ENCODE data around the gene SH3RF3. TPM values are rescaled to one million over a fixed set of nuclear protein-coding genes. Genes with fewer than 3 reads are reported as not detected.
A peak's percentile ranks its signal among the peaks of the same experiment; 100 is the strongest.

SH3RF3 gene
- total RNA-seq, 6 donors from 2014 or later: 4.1 to 21.0 (median 8.0) TPM

DNA sequence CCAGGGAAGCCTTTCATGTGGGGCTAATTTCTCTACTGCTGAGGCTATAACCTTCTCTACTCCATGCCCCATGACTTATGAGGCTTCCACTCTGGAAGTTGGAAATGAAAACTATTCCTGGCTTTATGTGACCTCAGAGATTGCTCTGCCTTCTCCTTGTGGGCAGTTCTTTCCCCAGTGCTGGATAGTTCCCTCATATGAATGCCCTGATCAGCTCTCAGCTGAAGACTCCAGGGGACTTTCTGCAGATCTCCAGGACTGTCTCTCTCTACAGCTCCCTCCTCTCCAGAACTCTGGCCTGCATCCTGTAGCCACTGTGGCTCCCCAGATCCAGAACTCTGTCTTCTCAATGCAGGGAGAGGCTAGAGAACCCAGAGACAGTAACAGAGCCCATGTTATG is 249.7 kb downstream of the SH3RF3 start:
- Histone ChIP-seq H3K9me3 (no peaks in the 10 kb centered on the region), H3K27ac (no peak overlapping the region), H3K4me1 (peaks cover 19 to 22% (median 19%) of the 10 kb centered on the region in 4 donors), H3K4me3 (no peak overlapping the region), H3K36me3 (no peaks in the 10 kb centered on the region), H3K27me3 (no peaks in the 10 kb centered on the region)
- no peak for DNase-seq
- ATAC-seq (ENCODE audit: low FRiP score in 2 of 2): no peak
- TF ChIP-seq, protein P1, sequence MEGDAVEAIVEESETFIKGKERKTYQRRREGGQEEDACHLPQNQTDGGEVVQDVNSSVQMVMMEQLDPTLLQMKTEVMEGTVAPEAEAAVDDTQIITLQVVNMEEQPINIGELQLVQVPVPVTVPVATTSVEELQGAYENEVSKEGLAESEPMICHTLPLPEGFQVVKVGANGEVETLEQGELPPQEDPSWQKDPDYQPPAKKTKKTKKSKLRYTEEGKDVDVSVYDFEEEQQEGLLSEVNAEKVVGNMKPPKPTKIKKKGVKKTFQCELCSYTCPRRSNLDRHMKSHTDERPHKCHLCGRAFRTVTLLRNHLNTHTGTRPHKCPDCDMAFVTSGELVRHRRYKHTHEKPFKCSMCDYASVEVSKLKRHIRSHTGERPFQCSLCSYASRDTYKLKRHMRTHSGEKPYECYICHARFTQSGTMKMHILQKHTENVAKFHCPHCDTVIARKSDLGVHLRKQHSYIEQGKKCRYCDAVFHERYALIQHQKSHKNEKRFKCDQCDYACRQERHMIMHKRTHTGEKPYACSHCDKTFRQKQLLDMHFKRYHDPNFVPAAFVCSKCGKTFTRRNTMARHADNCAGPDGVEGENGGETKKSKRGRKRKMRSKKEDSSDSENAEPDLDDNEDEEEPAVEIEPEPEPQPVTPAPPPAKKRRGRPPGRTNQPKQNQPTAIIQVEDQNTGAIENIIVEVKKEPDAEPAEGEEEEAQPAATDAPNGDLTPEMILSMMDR (IDR thresholded peaks at IDR 0.05): no peak
- no peak for TF ChIP-seq EP300 (IDR thresholded peaks at IDR 0.05)
- TF ChIP-seq POLR2AphosphoS5 (IDR thresholded peaks at IDR 0.05): no peak
- TF ChIP-seq POLR2A (IDR thresholded peaks at IDR 0.05): no peak

DNA sequence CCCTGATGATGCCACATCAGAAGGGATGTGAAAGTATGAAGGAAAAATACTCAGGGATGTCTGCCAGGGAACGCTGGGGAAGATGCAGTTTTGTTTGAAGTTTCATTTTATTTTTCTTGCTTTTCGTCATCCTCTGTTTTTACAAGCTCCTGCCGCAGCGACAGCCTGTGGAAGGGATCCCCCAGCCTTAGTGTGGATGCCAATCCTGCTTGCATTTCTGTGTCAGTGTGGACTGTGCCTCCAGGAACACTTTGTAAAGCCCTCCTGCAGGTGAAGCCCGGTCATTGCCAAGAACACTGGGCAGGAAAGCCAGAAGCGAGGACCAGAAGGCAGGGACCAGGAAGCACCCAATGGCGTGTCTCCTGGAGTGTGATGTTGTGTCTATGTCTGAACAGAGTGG is 250.5 kb downstream of the SH3RF3 start:
- Histone ChIP-seq H3K4me1 (peaks cover 27 to 30% (median 28%) of the 10 kb centered on the region in 4 donors), H3K9me3 (no peaks in the 10 kb centered on the region), H3K27ac (no peak overlapping the region), H3K27me3 (no peaks in the 10 kb centered on the region), H3K36me3 (no peaks in the 10 kb centered on the region), H3K4me3 (no peak overlapping the region)
- 89 to 92% methylated on average over 7 of the region's 7 CpGs for WGBS, 2 donors
- ATAC-seq (ENCODE audit: low FRiP score in 2 of 2) (no peak), DNase-seq (peak in 1 of 2 donors; percentile 16)
- TF ChIP-seq, protein P1 (IDR thresholded peaks at IDR 0.05): no peak
- TF ChIP-seq POLR2AphosphoS5 (IDR thresholded peaks at IDR 0.05) (no peak), POLR2A (IDR thresholded peaks at IDR 0.05) (no peak), EP300 (IDR thresholded peaks at IDR 0.05) (no peak)

DNA sequence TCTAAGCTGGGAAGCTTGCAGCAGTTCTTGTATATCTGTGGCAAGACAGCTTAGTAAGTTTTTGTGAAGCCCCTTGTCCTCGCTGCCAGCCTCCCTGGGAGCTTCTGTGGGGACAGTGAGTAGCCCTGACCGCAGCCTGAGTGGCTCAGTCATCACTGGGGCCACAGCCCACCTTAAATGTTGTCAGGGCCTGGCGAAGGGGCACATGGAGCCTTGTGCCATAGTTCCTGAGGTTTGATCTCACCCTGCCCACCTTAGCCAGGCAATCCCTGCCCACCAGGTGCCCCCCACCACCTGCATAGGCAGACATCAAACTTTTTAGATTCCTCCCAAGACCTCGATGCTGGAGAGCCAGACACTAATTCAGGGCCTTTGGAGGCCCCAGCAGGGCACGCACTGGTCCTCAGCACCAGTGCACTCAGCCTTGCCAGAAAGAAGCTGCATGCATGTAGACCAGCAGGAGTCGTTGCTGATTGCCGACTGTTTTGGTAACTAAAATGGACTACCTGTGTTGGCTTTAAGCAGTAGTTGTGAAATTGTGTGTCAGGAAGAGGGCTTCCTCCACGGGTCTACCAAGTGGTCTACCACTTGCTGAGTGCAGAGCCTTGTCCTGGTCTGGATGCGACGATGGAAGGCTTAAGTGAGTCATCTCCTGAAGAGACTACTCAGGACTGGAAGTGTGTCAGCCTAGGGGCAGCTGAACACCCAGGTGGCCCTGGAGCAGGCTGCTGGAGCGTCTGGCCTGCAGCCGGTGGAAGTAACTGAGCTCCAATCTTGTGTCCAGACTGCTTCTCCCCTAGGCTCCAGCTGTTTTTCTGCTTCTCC is 251.7 kb downstream of the SH3RF3 start:
- peaks cover 26 to 30% (median 26%) of the 10 kb centered on the region in 4 donors for H3K4me1 ChIP-seq
- TF ChIP-seq, protein P1 (IDR thresholded peaks at IDR 0.05): no peak
- TF ChIP-seq POLR2AphosphoS5 (IDR thresholded peaks at IDR 0.05) (no peak), POLR2A (IDR thresholded peaks at IDR 0.05) (no peak), EP300 (IDR thresholded peaks at IDR 0.05) (no peak)
- DNase-seq: peak in 1 of 2 donors; percentile 15
- H3K27me3 ChIP-seq: no peaks in the 10 kb centered on the region
- H3K9me3 ChIP-seq: no peaks in the 10 kb centered on the region
- WGBS, 2 donors: 87 to 94% methylated on average over 9 to 12 of the region's 12 CpGs
- ATAC-seq (ENCODE audit: low FRiP score in 2 of 2): no peak
- H3K27ac ChIP-seq: no peak overlapping the region
- no peak overlapping the region for H3K4me3 ChIP-seq
- H3K36me3 ChIP-seq: no peaks in the 10 kb centered on the region

DNA sequence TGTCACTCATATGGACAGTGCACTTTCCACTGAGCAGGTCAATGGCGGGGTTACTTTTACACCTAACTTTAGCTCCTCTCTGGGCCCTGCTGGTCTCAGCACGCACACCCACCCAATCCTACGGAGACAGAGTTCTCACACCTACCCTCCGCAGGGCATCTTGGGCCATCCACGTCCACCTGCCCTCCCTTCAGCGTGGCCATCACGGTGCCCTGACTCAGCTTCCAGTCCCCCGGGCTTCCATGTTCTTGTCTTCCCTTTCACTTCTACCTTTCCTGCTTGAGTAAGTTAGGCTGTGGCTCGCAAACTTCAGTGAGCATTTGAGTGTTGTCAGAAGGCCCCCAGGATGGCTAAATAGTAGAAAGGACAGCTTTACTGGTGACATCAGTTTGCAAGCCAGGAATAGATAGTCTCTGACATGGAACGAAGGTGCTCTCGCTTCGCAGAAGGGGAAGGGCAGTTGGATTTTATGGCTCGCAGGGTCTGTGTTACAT is 252.4 kb downstream of the SH3RF3 start:
- Histone ChIP-seq H3K9me3 (no peaks in the 10 kb centered on the region), H3K27ac (no peak overlapping the region), H3K4me1 (peaks cover 23 to 26% (median 24%) of the 10 kb centered on the region in 4 donors), H3K4me3 (no peak overlapping the region), H3K27me3 (no peaks in the 10 kb centered on the region), H3K36me3 (no peaks in the 10 kb centered on the region)
- ATAC-seq (ENCODE audit: low FRiP score in 2 of 2) (no peak), DNase-seq (no peak)
- 93 to 97% methylated on average over 13 of the region's 13 CpGs for WGBS, 2 donors
- no peak for TF ChIP-seq EP300 (IDR thresholded peaks at IDR 0.05)
- TF ChIP-seq, protein P1 (IDR thresholded peaks at IDR 0.05): no peak
- no peak for TF ChIP-seq POLR2A (IDR thresholded peaks at IDR 0.05)
- TF ChIP-seq POLR2AphosphoS5 (IDR thresholded peaks at IDR 0.05): no peak

Measured in upper lobe of left lung (tissue), 6 donors.